K562 (cell line): Measurements from ENCODE around the gene MRM2. TPM values are rescaled to one million over a fixed set of nuclear protein-coding genes. Genes with fewer than 3 reads are reported as not detected.
A peak's percentile ranks its signal among the peaks of the same experiment; 100 is the strongest.

Experiments used
- ELF2 ChIP-seq: fragments of 250-450 bp; sonication (Bioruptor Pico); IDR thresholded peaks from 2 replicates; pipeline ENCODE4 v1.5.0; 2021; ENCODE audit warnings: mild to moderate bottlenecking
- ETV1 ChIP-seq: fragments of 450-650 bp; conservative IDR thresholded peaks from 2 replicates; pipeline ENCODE4 v1.6.1; 2016; ENCODE audit warnings: missing genetic modification characterization, control low read depth, low read depth, missing compliant biosample characterization
- FOXK2 ChIP-seq, 2 experiments: fragments of 450-650 bp; IDR thresholded peaks in 1 of 2; conservative IDR thresholded peaks in 1 of 2; 2 replicates each; pipeline ENCODE4 v1.6.1; 2016; ENCODE audit warnings: low read depth in 2 of 2, mild to moderate bottlenecking in 1 of 2
- HMG20B ChIP-seq: fragments of 250-450 bp; sonication (Bioruptor Pico); IDR thresholded peaks from 2 replicates; pipeline ENCODE4 v1.5.0; 2021; ENCODE audit warnings: mild to moderate bottlenecking
- MBD2 ChIP-seq: sonication (generic); IDR thresholded peaks from 2 replicates; pipeline ENCODE4 v1.6.1; 2016; ENCODE audit warnings: low read depth, borderline replicate concordance
- MXI1 ChIP-seq: IDR thresholded peaks from 2 replicates; pipeline ENCODE4 v1.6.1; 2011; ENCODE audit warnings: low read depth, mild to moderate bottlenecking, improper control_type of control experiment, low read length
- NUFIP1 ChIP-seq: fragments of 450-650 bp; IDR thresholded peaks from 2 replicates; pipeline ENCODE4 v1.6.1; 2018; ENCODE audit not compliant: partially characterized antibody
- RAD21 ChIP-seq, 2 experiments: fragments of 250-450 bp in 1 of 2; fragments of 450-650 bp in 1 of 2; sonication (Bioruptor Pico) in 1 of 2; formaldehyde crosslinking in 1 of 2; IDR thresholded peaks in 1 of 2; conservative IDR thresholded peaks in 1 of 2; 2 replicates each; pipeline versions ENCODE4 v1.4.0 to v1.8.0; 2020 to 2022; ENCODE audit warnings: mild to moderate bottlenecking in 2 of 2, moderate library complexity in 1 of 2
- TARDBP ChIP-seq: fragments of 450-650 bp; IDR thresholded peaks from 2 replicates; pipeline ENCODE4 v1.6.1; 2016
- ZFX ChIP-seq: sonication (generic); formaldehyde crosslinking; IDR thresholded peaks from 2 replicates; pipeline ENCODE4 v1.8.0; 2022; ENCODE audit warnings: mild to moderate bottlenecking, missing genetic modification reagents, moderate library complexity
- ZNF165 ChIP-seq: fragments of 250-450 bp; sonication (Bioruptor Pico); IDR thresholded peaks from 2 replicates; pipeline ENCODE4 v1.4.0; 2020; ENCODE audit warnings: borderline replicate concordance
- ZNF76 ChIP-seq: fragments of 250-450 bp; sonication (Bioruptor Pico); IDR thresholded peaks from 2 replicates; pipeline ENCODE4 v1.4.0; 2020; ENCODE audit warnings: mild to moderate bottlenecking, moderate library complexity, borderline replicate concordance
- ZNF778 ChIP-seq: fragments of 450-650 bp; formaldehyde crosslinking; IDR thresholded peaks from 2 replicates; pipeline ENCODE4 v1.4.0; 2020; ENCODE audit warnings: mild to moderate bottlenecking, moderate library complexity
- polyA plus RNA-seq, 8 experiments: library from polyadenylated mRNA; depleted of rRNA in 4 of 8; stranded (reverse) in 5 of 8; unstranded in 3 of 8; fragments of >200 nt; fragmentation: Nextera tagmentation in 2 of 8; fragmentation: Illumina TruSeq in 1 of 8; extraction: Ambion mirVana in 2 of 8; extraction: Trizol in 1 of 8; gene quantifications; 2 replicates each; pipeline versions ENCODE4 v1.2.1 to v1.2.3, GENCODE V29; 2011 to 2014; ENCODE audit warnings: inconsistent platforms in 1 of 8, missing spikeins in 1 of 8
- total RNA-seq, 7 experiments: library from RNA; depleted of rRNA in 6 of 7; stranded (reverse); fragments of >200 nt in 6 of 7; fragmentation: Illumina TruSeq in 2 of 7; extraction: Trizol in 2 of 7; gene quantifications; 2 replicates each; pipeline versions ENCODE4 v1.2.1 to v1.2.3, GENCODE V29; 2011 to 2021; ENCODE audit warnings: low replicate concordance in 1 of 7
- TF ChIP-seq, protein P1 (sequence below), 2 experiments: IDR thresholded peaks in 1 of 2; conservative IDR thresholded peaks in 1 of 2; 2 replicates each; pipeline ENCODE4 v1.6.1; 2016; ENCODE audit warnings: low read depth in 2 of 2, mild to moderate bottlenecking in 1 of 2, missing compliant biosample characterization in 1 of 2, missing genetic modification characterization in 1 of 2, moderate library complexity in 1 of 2
- TF ChIP-seq, protein P2 (sequence below): fragments of 450-650 bp; formaldehyde crosslinking; IDR thresholded peaks from 2 replicates; pipeline ENCODE4 v1.4.0; 2022; ENCODE audit warnings: mild to moderate bottlenecking, moderate library complexity
- TF ChIP-seq, protein P3 (sequence below): fragments of 450-650 bp; formaldehyde crosslinking; IDR thresholded peaks from 2 replicates; pipeline ENCODE4 v1.4.0; 2020; ENCODE audit warnings: mild to moderate bottlenecking, mixed read lengths
- TF ChIP-seq, protein P4 (sequence below), 2 experiments: fragments of 450-650 bp; conservative IDR thresholded peaks; 2 replicates each; pipeline ENCODE4 v1.6.1; 2017; ENCODE audit warnings: mild to moderate bottlenecking in 2 of 2, moderate library complexity in 2 of 2
- TF ChIP-seq, protein P5 (sequence below): fragments of 250-450 bp; sonication (Bioruptor Pico); IDR thresholded peaks from 2 replicates; pipeline ENCODE4 v1.8.0; 2021; ENCODE audit warnings: borderline replicate concordance, mild to moderate bottlenecking, moderate library complexity; ENCODE audit not compliant: poor library complexity, severe bottlenecking

MRM2 gene
- total and polyA plus RNA-seq, 9 of the 15 experiments (the other 6 are each of a cell fraction or from before 2014, with no cell fraction given): 32.4 to 116 (median 50.5) TPM

DNA sequence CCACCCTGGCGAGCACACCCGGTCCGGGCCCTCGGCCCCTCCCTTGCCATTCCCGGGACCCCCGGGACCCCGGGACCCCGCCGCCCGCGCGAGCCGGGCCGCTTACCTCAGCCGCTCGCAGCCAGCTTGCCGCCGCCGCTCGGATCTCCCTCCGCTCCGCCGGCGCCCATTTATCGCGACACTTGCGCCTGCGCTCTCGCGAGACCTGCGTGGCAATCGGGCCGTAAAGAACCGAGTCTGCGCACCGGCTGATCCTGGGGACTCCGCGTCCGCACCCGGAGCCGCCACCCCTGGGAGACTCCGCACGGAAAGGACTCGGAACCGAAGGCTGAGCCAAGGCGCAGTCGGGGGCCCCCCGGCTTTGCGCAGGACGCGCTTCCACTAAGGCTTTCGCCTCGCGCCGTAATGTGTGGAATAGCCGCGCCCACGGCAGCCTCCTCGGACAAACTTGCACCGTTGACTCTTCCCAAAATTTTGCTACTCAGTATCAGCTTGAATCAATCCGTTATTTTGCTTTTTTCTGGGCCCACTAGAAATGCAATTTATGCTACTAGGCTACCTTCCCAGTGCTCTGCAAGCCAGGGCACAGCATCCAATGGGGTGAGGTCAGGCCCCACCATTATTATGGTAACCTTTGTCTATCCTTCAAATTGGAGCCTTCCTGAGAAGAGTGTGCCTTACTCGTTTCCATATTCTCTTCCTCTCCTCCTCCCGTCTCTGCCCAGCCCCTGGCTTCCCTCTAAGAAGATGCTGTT, 9.1 kb downstream of the MRM2 start, which contains the start of gene MAD1L1 (continued):
- no peak for TF ChIP-seq ELF2 (CRISPR knock-in tag)
- no peak for TF ChIP-seq NUFIP1
- TF ChIP-seq, protein P1, sequence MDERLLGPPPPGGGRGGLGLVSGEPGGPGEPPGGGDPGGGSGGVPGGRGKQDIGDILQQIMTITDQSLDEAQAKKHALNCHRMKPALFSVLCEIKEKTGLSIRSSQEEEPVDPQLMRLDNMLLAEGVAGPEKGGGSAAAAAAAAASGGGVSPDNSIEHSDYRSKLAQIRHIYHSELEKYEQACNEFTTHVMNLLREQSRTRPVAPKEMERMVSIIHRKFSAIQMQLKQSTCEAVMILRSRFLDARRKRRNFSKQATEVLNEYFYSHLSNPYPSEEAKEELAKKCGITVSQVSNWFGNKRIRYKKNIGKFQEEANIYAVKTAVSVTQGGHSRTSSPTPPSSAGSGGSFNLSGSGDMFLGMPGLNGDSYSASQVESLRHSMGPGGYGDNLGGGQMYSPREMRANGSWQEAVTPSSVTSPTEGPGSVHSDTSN (CRISPR knock-in tag; IDR thresholded peaks at IDR 0.05; ENCODE audit: low read depth): no peak
- TF ChIP-seq, protein P1 (tag; conservative IDR thresholded peaks at IDR 0.05; ENCODE audit: low read depth): no peak
- TF ChIP-seq, protein P2, sequence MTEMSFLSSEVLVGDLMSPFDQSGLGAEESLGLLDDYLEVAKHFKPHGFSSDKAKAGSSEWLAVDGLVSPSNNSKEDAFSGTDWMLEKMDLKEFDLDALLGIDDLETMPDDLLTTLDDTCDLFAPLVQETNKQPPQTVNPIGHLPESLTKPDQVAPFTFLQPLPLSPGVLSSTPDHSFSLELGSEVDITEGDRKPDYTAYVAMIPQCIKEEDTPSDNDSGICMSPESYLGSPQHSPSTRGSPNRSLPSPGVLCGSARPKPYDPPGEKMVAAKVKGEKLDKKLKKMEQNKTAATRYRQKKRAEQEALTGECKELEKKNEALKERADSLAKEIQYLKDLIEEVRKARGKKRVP (CRISPR knock-in tag): peak; percentile 51; the same call in 1 of the 2 replicates
- TF ChIP-seq ZNF778 (CRISPR knock-in tag): no peak
- no peak for TF ChIP-seq ZNF76 (CRISPR knock-in tag)
- TF ChIP-seq RAD21 (CRISPR knock-in tag; conservative IDR thresholded peaks at IDR 0.05 in 1 of 2, IDR thresholded peaks at IDR 0.05 in 1 of 2): peak in 1 of 2 experiments; percentile 23; a peak in 2 of 4 replicates
- TF ChIP-seq ETV1: no peak
- no peak for TF ChIP-seq FOXK2 (conservative IDR thresholded peaks at IDR 0.05 in 1 of 2, IDR thresholded peaks at IDR 0.05 in 1 of 2; ENCODE audit: low read depth in 2 of 2)
- TF ChIP-seq ZFX (CRISPR knock-in tag): peak; percentile 43
- no peak for TF ChIP-seq ZNF165 (CRISPR knock-in tag)
- peak; percentile 86; the same call in 1 of the 2 replicates for TF ChIP-seq TARDBP
- TF ChIP-seq, protein P3, sequence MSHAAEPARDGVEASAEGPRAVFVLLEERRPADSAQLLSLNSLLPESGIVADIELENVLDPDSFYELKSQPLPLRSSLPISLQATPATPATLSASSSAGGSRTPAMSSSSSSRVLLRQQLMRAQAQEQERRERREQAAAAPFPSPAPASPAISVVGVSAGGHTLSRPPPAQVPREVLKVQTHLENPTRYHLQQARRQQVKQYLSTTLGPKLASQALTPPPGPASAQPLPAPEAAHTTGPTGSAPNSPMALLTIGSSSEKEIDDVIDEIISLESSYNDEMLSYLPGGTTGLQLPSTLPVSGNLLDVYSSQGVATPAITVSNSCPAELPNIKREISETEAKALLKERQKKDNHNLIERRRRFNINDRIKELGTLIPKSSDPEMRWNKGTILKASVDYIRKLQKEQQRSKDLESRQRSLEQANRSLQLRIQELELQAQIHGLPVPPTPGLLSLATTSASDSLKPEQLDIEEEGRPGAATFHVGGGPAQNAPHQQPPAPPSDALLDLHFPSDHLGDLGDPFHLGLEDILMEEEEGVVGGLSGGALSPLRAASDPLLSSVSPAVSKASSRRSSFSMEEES (CRISPR knock-in tag): no peak
- TF ChIP-seq MBD2: no peak
- TF ChIP-seq HMG20B (CRISPR knock-in tag): no peak
- TF ChIP-seq, protein P4, sequence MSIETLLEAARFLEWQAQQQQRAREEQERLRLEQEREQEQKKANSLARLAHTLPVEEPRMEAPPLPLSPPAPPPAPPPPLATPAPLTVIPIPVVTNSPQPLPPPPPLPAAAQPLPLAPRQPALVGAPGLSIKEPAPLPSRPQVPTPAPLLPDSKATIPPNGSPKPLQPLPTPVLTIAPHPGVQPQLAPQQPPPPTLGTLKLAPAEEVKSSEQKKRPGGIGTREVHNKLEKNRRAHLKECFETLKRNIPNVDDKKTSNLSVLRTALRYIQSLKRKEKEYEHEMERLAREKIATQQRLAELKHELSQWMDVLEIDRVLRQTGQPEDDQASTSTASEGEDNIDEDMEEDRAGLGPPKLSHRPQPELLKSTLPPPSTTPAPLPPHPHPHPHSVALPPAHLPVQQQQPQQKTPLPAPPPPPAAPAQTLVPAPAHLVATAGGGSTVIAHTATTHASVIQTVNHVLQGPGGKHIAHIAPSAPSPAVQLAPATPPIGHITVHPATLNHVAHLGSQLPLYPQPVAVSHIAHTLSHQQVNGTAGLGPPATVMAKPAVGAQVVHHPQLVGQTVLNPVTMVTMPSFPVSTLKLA (conservative IDR thresholded peaks at IDR 0.05): peak in 1 of 2 experiments; percentile 64; a peak in 2 of 4 replicates
- peak; percentile 59 for TF ChIP-seq MXI1
- TF ChIP-seq, protein P5, sequence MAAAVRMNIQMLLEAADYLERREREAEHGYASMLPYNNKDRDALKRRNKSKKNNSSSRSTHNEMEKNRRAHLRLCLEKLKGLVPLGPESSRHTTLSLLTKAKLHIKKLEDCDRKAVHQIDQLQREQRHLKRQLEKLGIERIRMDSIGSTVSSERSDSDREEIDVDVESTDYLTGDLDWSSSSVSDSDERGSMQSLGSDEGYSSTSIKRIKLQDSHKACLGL (CRISPR knock-in tag): no peak
